WERI-Rb-1 (cell line): ENCODE data around the gene MDH1B.

ENCODE experiments used
- DNase-seq: peaks from one replicate; pipeline ENCODE4 v3.0.0-alpha.2; 2020
- H3K27ac ChIP-seq: fragments of 250-450 bp; sonication (Bioruptor Pico); 2 replicates; pipeline ENCODE4 v1.5.1; 2020; ENCODE audit warnings: mild to moderate bottlenecking, moderate library complexity
- H3K27me3 ChIP-seq: fragments of 250-450 bp; sonication (Bioruptor Pico); 2 replicates; pipeline ENCODE4 v1.5.1; 2021; ENCODE audit warnings: mild to moderate bottlenecking, low read depth, moderate library complexity; ENCODE audit not compliant: insufficient read depth, severe bottlenecking
- H3K36me3 ChIP-seq: fragments of 250-450 bp; sonication (Bioruptor Pico); 2 replicates; pipeline ENCODE4 v1.5.1; 2020; ENCODE audit warnings: mild to moderate bottlenecking, moderate library complexity
- H3K4me3 ChIP-seq: 2 replicates; pipeline ENCODE4 v1.5.1; 2011; ENCODE audit warnings: low read depth, mild to moderate bottlenecking, control low read depth, low read length
- H3K9me3 ChIP-seq: fragments of 250-450 bp; sonication (Bioruptor Pico); 2 replicates; pipeline ENCODE4 v1.5.1; 2021; ENCODE audit warnings: mild to moderate bottlenecking, moderate library complexity; ENCODE audit not compliant: severe bottlenecking
- CTCF ChIP-seq: IDR thresholded peaks from 2 replicates; pipeline ENCODE4 v1.5.1; 2011; ENCODE audit warnings: low read depth, mild to moderate bottlenecking, control low read depth, inconsistent platforms, low read length

The MDH1B gene

DNA sequence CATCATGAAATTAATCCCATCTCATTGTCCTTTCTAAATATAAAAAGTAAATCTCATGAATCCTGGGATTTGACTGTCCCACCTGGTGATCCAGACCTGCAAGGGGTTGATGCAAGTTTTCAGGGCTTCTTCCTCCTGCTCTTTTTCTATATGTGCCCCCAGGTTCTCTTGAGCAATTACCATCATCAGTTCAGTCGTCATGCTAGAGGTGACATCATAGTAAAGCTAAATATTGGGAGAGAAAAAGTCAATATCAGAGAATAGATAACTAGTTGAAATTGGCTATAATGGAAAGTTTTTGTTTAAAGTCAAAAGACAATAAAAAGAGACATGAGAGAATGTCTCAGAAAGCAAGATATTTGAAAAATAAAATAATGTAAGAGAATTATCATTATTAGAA lies 8.3 kb downstream of the MDH1B start:
- no peaks in the 10 kb centered on the region for H3K9me3 ChIP-seq
- no peak overlapping the region for H3K27ac ChIP-seq
- no peak overlapping the region for H3K4me3 ChIP-seq
- H3K36me3 ChIP-seq, result no peaks in the 10 kb centered on the region
- H3K27me3 ChIP-seq, result no peaks in the 10 kb centered on the region
- DNase-seq, result no peak
- TF ChIP-seq CTCF, result no peak

- Histone ChIP-seq H3K27ac (no peak overlapping the region), H3K4me3 (no peak overlapping the region), H3K9me3 (no peaks in the 10 kb centered on the region), H3K27me3 (no peaks in the 10 kb centered on the region), H3K36me3 (no peaks in the 10 kb centered on the region)
- TF ChIP-seq CTCF, result no peak
- DNase-seq, result no peak
Observed at GRCh38 chr2:206740800-206741199, 24.3 kb downstream of the MDH1B start.

DNA sequence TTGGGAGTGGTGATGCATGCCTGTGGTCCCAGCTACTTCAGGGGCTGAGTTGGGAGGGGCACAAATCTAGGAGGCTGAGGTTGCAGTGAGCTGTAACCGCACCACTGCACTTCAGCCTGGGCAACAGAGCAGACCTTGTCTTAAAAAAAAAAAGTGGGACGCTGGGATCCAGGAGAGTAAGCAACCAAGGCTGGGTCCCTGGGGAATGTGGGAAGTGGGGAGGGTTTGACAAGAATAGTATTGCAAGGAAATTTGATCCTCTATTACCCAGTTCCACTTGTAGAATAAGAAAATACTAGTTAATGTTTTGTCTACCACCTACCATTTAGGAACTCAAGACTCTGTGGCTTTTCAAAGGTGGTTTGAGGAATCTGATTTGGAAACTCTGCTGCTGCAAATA lies 25.9 kb downstream of the MDH1B start:
- no peak for DNase-seq
- Histone ChIP-seq H3K27ac (no peak overlapping the region), H3K27me3 (no peaks in the 10 kb centered on the region), H3K9me3 (no peaks in the 10 kb centered on the region), H3K4me3 (no peak overlapping the region), H3K36me3 (no peaks in the 10 kb centered on the region)
- no peak for TF ChIP-seq CTCF

- Histone ChIP-seq H3K27me3 (no peaks in the 10 kb centered on the region), H3K9me3 (no peaks in the 10 kb centered on the region), H3K36me3 (no peaks in the 10 kb centered on the region), H3K4me3 (no peak overlapping the region), H3K27ac (no peak overlapping the region)
- no peak for TF ChIP-seq CTCF
- DNase-seq, result no peak
Observed at GRCh38 chr2:206736935-206737334, 28.2 kb downstream of the MDH1B start.

DNA sequence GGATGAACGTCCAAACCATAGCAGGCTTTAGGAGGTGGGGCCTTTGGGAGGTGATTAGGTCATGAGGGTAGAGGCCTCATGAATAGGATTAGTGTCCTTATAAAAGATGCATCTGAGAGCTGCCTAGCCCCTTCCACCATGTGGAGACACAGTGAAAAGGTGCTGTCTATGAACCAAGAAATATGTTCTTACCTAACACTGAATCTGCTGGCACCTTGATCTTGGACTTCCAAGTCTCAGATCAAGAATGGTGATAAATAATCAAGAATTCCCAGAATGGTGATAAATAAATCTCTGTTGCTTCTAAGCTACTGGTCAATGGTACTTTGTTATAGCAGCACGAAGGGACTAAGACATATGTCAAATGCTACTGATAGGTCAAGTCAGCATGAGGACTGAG lies 31.8 kb downstream of the MDH1B start:
- Histone ChIP-seq H3K27me3 (no peaks in the 10 kb centered on the region), H3K27ac (no peak overlapping the region), H3K9me3 (no peaks in the 10 kb centered on the region), H3K36me3 (no peaks in the 10 kb centered on the region), H3K4me3 (no peak overlapping the region)
- no peak for TF ChIP-seq CTCF
- DNase-seq, result no peak
